Measurements from ENCODE around the gene KCNQ1.

Gene KCNQ1

GRCh38 chr11:2739531-2740274 lies 294.9 kb downstream of the KCNQ1 start:
- no peak for DNase-seq

- no peak for DNase-seq
Observed at GRCh38 chr11:2740275-2740940, 295.6 kb downstream of the KCNQ1 start.

GRCh38 chr11:2741006-2741376 lies 296.2 kb downstream of the KCNQ1 start:
- DNase-seq, result no peak

- no peak for DNase-seq
Observed at GRCh38 chr11:2741377-2742131, 296.7 kb downstream of the KCNQ1 start.

GRCh38 chr11:2742201-2742600 lies 297.4 kb downstream of the KCNQ1 start:
- no peak for DNase-seq

GRCh38 chr11:2742611-2743426 lies 298.0 kb downstream of the KCNQ1 start:
- no peak for DNase-seq

GRCh38 chr11:2743427-2744110 lies 298.8 kb downstream of the KCNQ1 start:
- DNase-seq, result no peak

- DNase-seq, result peak in 1 of 56 donors; percentile 11
Observed at GRCh38 chr11:2744166-2744565, 299.4 kb downstream of the KCNQ1 start.

GRCh38 chr11:2745511-2745910 lies 300.7 kb downstream of the KCNQ1 start:
- DNase-seq, result no peak

- peak in 16 of 56 donors; percentile 9 to 53 (median 36) for DNase-seq
Observed at GRCh38 chr11:2746401-2747247, 301.8 kb downstream of the KCNQ1 start.

- DNase-seq, result no peak
Observed at GRCh38 chr11:2747248-2748027, 302.6 kb downstream of the KCNQ1 start.

GRCh38 chr11:2748061-2748813 lies 303.4 kb downstream of the KCNQ1 start:
- DNase-seq, result no peak

GRCh38 chr11:2748814-2749554 lies 304.2 kb downstream of the KCNQ1 start:
- DNase-seq, result no peak

- DNase-seq, result no peak
Observed at GRCh38 chr11:2750101-2750681, 305.4 kb downstream of the KCNQ1 start.

- peak in 17 of 56 donors; percentile 14 to 60 (median 38) for DNase-seq
Observed at GRCh38 chr11:2750682-2751522, 306.1 kb downstream of the KCNQ1 start.

Measured in amygdala (tissue), 56 donors.